HG02840 (cell line): ENCODE data around the gene MYT1.

Experiments used
- ATAC-seq: cut with Tn5 transposase; IDR thresholded peaks from one replicate; pipeline ENCODE4 v1.9.1; 2021; ENCODE audit warnings: mild to moderate bottlenecking, moderate library complexity, moderate number of reproducible peaks; ENCODE audit not compliant: unreplicated experiment, low FRiP score

The MYT1 gene

GRCh38 chr20:64139199-64140060, 24.8 kb upstream of the MYT1 start:
- no peak for ATAC-seq

- ATAC-seq: no peak
Measured at GRCh38 chr20:64140061-64140931, 24.0 kb upstream of the MYT1 start.

- ATAC-seq: no peak
Measured at GRCh38 chr20:64140956-64141355, 23.3 kb upstream of the MYT1 start.

- no peak for ATAC-seq
Measured at GRCh38 chr20:64142590-64142989, 21.7 kb upstream of the MYT1 start.

- ATAC-seq: no peak
Measured at GRCh38 chr20:64143018-64143801, 21.0 kb upstream of the MYT1 start.

GRCh38 chr20:64144144-64144912, 19.9 kb upstream of the MYT1 start:
- ATAC-seq: no peak

GRCh38 chr20:64145458-64146300, 18.6 kb upstream of the MYT1 start:
- no peak for ATAC-seq

GRCh38 chr20:64146301-64146935, 17.8 kb upstream of the MYT1 start:
- no peak for ATAC-seq

GRCh38 chr20:64146936-64147477, 17.2 kb upstream of the MYT1 start:
- no peak for ATAC-seq

- ATAC-seq: no peak
Measured at GRCh38 chr20:64148581-64148980, 15.7 kb upstream of the MYT1 start.

GRCh38 chr20:64149141-64149540, 15.1 kb upstream of the MYT1 start:
- ATAC-seq: no peak

GRCh38 chr20:64149809-64150560, 14.3 kb upstream of the MYT1 start:
- ATAC-seq: no peak

GRCh38 chr20:64150756-64151632, 13.3 kb upstream of the MYT1 start:
- no peak for ATAC-seq

GRCh38 chr20:64151633-64152530, 12.4 kb upstream of the MYT1 start:
- ATAC-seq: no peak

GRCh38 chr20:64152906-64153305, 11.3 kb upstream of the MYT1 start:
- no peak for ATAC-seq

- ATAC-seq: no peak
Measured at GRCh38 chr20:64153410-64153809, 10.8 kb upstream of the MYT1 start.
